ENCODE data around the gene FGFR1OP2.

GRCh38 chr12:26939953-26940352, 1.7 kb downstream of the FGFR1OP2 start:
- TF ChIP-seq CTCF (IDR thresholded peaks at IDR 0.05) = no peak
- TF ChIP-seq POLR2AphosphoS5 (IDR thresholded peaks at IDR 0.05) = no peak
- TF ChIP-seq EP300 (IDR thresholded peaks at IDR 0.05) = no peak
